ENCODE measurements around the gene HS6ST1.
"Not testable (repeated sequence)": the region's sequence is repeated elsewhere in the genome, so short reads cannot be mapped to it uniquely, and the experiment has no call there.

- TF ChIP-seq EP300 (IDR thresholded peaks at IDR 0.05; ENCODE audit: low read depth); CTCF (IDR thresholded peaks at IDR 0.05); POLR2AphosphoS5 (IDR thresholded peaks at IDR 0.05): not testable (repeated sequence)
These were observed 50.5 kb downstream of the HS6ST1 start for GRCh38 chr2:128268145-128268544.
